K562 (cell line): ENCODE measurements around the gene CEP350. TPM values are rescaled to one million over a fixed set of nuclear protein-coding genes. Genes with fewer than 3 reads are reported as not detected.

ENCODE experiments used
- FOSL1 ChIP-seq: fragments of 200-800 bp; sonication (Bioruptor generic); conservative IDR thresholded peaks from 2 replicates; pipeline ENCODE4 v1.6.1; 2016; ENCODE audit warnings: missing genetic modification characterization, missing compliant biosample characterization
- ZC3H8 ChIP-seq: fragments of 450-650 bp; IDR thresholded peaks from 2 replicates; pipeline ENCODE4 v1.6.1; 2017
- polyA plus RNA-seq, 8 experiments: library from polyadenylated mRNA; depleted of rRNA in 4 of 8; stranded (reverse) in 5 of 8; unstranded in 3 of 8; fragments of >200 nt; fragmentation: Nextera tagmentation in 2 of 8; fragmentation: Illumina TruSeq in 1 of 8; extraction: Ambion mirVana in 2 of 8; extraction: Trizol in 1 of 8; gene quantifications; 2 replicates each; pipeline versions ENCODE4 v1.2.1 to v1.2.3, GENCODE V29; 2011 to 2014; ENCODE audit warnings: inconsistent platforms in 1 of 8, missing spikeins in 1 of 8
- total RNA-seq, 7 experiments: library from RNA; depleted of rRNA in 6 of 7; stranded (reverse); fragments of >200 nt in 6 of 7; fragmentation: Illumina TruSeq in 2 of 7; extraction: Trizol in 2 of 7; gene quantifications; 2 replicates each; pipeline versions ENCODE4 v1.2.1 to v1.2.3, GENCODE V29; 2011 to 2021; ENCODE audit warnings: low replicate concordance in 1 of 7
- TF ChIP-seq, protein P1 (sequence below): fragments of 450-650 bp; IDR thresholded peaks from 2 replicates; pipeline ENCODE4 v1.6.1; 2017; ENCODE audit warnings: antibody characterized with exemption, mild to moderate bottlenecking

Gene CEP350
- total and polyA plus RNA-seq, 9 of the 15 experiments (the other 6 are each of a cell fraction or from before 2014, with no cell fraction given) = 8.3 to 64.3 (median 28.0) TPM

DNA sequence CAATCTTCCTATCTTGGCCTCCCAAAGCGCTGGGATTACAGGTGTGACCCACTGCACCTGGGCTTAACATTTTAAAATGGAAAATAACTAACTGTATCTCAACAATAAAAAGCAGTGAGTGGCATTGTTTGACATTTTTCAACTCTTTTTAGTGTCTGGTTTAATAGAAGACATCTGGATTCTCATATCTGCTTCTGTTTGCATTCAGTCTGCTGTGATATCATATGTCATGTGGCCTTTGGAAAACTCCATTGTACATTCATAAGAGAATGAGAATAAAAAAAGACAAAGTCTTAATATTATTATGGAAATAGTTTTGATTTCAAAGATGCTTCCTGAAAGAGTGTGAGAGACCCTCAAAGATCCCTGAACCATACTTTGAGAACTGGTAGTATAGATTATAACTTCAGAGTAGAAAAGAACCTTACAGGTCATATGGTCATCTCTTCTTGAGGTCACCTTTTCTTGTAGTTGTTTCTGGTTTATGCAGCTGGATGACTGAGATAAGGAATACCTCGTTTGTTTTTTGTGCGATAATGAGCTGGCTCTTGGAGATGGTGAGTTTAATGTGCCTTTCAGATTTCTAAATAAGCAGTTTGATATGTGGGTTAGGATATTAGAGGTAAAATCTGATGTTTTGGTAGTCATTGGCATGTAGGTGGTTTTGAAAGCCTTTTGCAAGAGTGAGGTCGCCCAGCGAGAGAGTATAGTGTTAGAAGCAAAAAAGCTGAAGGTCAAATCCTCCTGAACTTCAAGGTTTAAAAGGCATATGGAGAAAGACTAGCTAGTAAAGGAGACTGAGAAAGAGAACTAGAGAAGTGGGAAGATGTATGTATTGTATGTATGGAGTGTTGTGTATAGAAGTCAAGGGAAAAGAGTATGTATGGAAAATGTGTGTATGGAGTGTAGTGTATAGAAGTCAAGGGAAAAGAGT, 17.2 kb downstream of the CEP350 start (continued):
- TF ChIP-seq, protein P1, sequence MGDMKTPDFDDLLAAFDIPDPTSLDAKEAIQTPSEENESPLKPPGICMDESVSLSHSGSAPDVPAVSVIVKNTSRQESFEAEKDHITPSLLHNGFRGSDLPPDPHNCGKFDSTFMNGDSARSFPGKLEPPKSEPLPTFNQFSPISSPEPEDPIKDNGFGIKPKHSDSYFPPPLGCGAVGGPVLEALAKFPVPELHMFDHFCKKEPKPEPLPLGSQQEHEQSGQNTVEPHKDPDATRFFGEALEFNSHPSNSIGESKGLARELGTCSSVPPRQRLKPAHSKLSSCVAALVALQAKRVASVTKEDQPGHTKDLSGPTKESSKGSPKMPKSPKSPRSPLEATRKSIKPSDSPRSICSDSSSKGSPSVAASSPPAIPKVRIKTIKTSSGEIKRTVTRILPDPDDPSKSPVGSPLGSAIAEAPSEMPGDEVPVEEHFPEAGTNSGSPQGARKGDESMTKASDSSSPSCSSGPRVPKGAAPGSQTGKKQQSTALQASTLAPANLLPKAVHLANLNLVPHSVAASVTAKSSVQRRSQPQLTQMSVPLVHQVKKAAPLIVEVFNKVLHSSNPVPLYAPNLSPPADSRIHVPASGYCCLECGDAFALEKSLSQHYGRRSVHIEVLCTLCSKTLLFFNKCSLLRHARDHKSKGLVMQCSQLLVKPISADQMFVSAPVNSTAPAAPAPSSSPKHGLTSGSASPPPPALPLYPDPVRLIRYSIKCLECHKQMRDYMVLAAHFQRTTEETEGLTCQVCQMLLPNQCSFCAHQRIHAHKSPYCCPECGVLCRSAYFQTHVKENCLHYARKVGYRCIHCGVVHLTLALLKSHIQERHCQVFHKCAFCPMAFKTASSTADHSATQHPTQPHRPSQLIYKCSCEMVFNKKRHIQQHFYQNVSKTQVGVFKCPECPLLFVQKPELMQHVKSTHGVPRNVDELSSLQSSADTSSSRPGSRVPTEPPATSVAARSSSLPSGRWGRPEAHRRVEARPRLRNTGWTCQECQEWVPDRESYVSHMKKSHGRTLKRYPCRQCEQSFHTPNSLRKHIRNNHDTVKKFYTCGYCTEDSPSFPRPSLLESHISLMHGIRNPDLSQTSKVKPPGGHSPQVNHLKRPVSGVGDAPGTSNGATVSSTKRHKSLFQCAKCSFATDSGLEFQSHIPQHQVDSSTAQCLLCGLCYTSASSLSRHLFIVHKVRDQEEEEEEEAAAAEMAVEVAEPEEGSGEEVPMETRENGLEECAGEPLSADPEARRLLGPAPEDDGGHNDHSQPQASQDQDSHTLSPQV = no peak
- TF ChIP-seq ZC3H8 (no peak), FOSL1 (tag) (peak; percentile 66; the same call in 1 of the 2 replicates)
